K562 (cell line): ENCODE results near the gene SGMS1. TPM values are rescaled to one million over a fixed set of nuclear protein-coding genes. Genes with fewer than 3 reads are reported as not detected.

ENCODE experiments used
- ARHGAP35 ChIP-seq: fragments of 450-650 bp; IDR thresholded peaks from 2 replicates; pipeline ENCODE4 v1.6.1; 2018; ENCODE audit not compliant: partially characterized antibody
- GTF2F1 ChIP-seq: IDR thresholded peaks from 2 replicates; pipeline ENCODE4 v1.6.1; 2011; ENCODE audit warnings: low read depth, low read length, improper control_type of control experiment
- HOXB6 ChIP-seq: fragments of 250-450 bp; sonication (Bioruptor Pico); IDR thresholded peaks from 2 replicates; pipeline ENCODE4 v1.5.1; 2022; ENCODE audit warnings: mild to moderate bottlenecking, borderline replicate concordance
- KDM4B ChIP-seq, 2 experiments: fragments of 450-650 bp in 1 of 2; sonication (generic) in 1 of 2; IDR thresholded peaks; 2 replicates each; pipeline ENCODE4 v1.6.1; 2016 to 2017; ENCODE audit warnings: borderline replicate concordance in 2 of 2, antibody characterized with exemption in 1 of 2, low read depth in 1 of 2, mild to moderate bottlenecking in 1 of 2
- NCOA6 ChIP-seq: fragments of 450-650 bp; IDR thresholded peaks from 2 replicates; pipeline ENCODE4 v1.6.1; 2017; ENCODE audit warnings: mild to moderate bottlenecking
- PHTF2 ChIP-seq: fragments of 250-450 bp; sonication (Bioruptor Pico); IDR thresholded peaks from 2 replicates; pipeline ENCODE4 v1.5.0; 2021; ENCODE audit warnings: mild to moderate bottlenecking
- PTTG1 ChIP-seq: fragments of 450-650 bp; IDR thresholded peaks from 2 replicates; pipeline ENCODE4 v1.6.1; 2016; ENCODE audit warnings: low read depth, mild to moderate bottlenecking, missing genetic modification characterization, missing compliant biosample characterization
- RFX7 ChIP-seq: fragments of 250-450 bp; sonication (Bioruptor Pico); IDR thresholded peaks from 2 replicates; pipeline ENCODE4 v1.5.1; 2021; ENCODE audit warnings: mild to moderate bottlenecking
- THRAP3 ChIP-seq: fragments of 450-650 bp; IDR thresholded peaks from 2 replicates; pipeline ENCODE4 v1.6.1; 2016; ENCODE audit warnings: mild to moderate bottlenecking, inconsistent platforms, borderline replicate concordance
- ZFX ChIP-seq: sonication (generic); formaldehyde crosslinking; IDR thresholded peaks from 2 replicates; pipeline ENCODE4 v1.8.0; 2022; ENCODE audit warnings: mild to moderate bottlenecking, missing genetic modification reagents, moderate library complexity
- polyA plus RNA-seq, 8 experiments: library from polyadenylated mRNA; depleted of rRNA in 4 of 8; stranded (reverse) in 5 of 8; unstranded in 3 of 8; fragments of >200 nt; fragmentation: Nextera tagmentation in 2 of 8; fragmentation: Illumina TruSeq in 1 of 8; extraction: Ambion mirVana in 2 of 8; extraction: Trizol in 1 of 8; gene quantifications; 2 replicates each; pipeline versions ENCODE4 v1.2.1 to v1.2.3, GENCODE V29; 2011 to 2014; ENCODE audit warnings: inconsistent platforms in 1 of 8, missing spikeins in 1 of 8
- total RNA-seq, 7 experiments: library from RNA; depleted of rRNA in 6 of 7; stranded (reverse); fragments of >200 nt in 6 of 7; fragmentation: Illumina TruSeq in 2 of 7; extraction: Trizol in 2 of 7; gene quantifications; 2 replicates each; pipeline versions ENCODE4 v1.2.1 to v1.2.3, GENCODE V29; 2011 to 2021; ENCODE audit warnings: low replicate concordance in 1 of 7
- TF ChIP-seq, protein P1 (sequence below): IDR thresholded peaks from 2 replicates; pipeline ENCODE4 v1.6.1; 2016; ENCODE audit warnings: missing genetic modification characterization, missing compliant biosample characterization
- TF ChIP-seq, protein P2 (sequence below), 2 experiments: IDR thresholded peaks in 1 of 2; conservative IDR thresholded peaks in 1 of 2; 2 replicates each; pipeline ENCODE4 v1.6.1; 2016; ENCODE audit warnings: low read depth in 2 of 2, mild to moderate bottlenecking in 1 of 2, missing compliant biosample characterization in 1 of 2, missing genetic modification characterization in 1 of 2, moderate library complexity in 1 of 2
- TF ChIP-seq, protein P3 (sequence below): fragments of 450-650 bp; IDR thresholded peaks from 2 replicates; pipeline ENCODE4 v1.6.1; 2017; ENCODE audit warnings: mild to moderate bottlenecking, moderate library complexity
- TF ChIP-seq, protein P4 (sequence below): IDR thresholded peaks from 2 replicates; pipeline ENCODE4 v1.6.1; 2011; ENCODE audit warnings: borderline replicate concordance, low read depth, mild to moderate bottlenecking, moderate library complexity, low read length; ENCODE audit not compliant: insufficient read depth, poor library complexity, severe bottlenecking
- TF ChIP-seq, protein P5 (sequence below): sonication (generic); formaldehyde crosslinking; IDR thresholded peaks from 2 replicates; pipeline ENCODE4 v1.8.0; 2023; ENCODE audit warnings: mild to moderate bottlenecking, missing genetic modification reagents

SGMS1 gene
- total and polyA plus RNA-seq, 9 of the 15 experiments (the other 6 are each of a cell fraction or from before 2014, with no cell fraction given): 22.6 to 232 (median 82.2) TPM

DNA sequence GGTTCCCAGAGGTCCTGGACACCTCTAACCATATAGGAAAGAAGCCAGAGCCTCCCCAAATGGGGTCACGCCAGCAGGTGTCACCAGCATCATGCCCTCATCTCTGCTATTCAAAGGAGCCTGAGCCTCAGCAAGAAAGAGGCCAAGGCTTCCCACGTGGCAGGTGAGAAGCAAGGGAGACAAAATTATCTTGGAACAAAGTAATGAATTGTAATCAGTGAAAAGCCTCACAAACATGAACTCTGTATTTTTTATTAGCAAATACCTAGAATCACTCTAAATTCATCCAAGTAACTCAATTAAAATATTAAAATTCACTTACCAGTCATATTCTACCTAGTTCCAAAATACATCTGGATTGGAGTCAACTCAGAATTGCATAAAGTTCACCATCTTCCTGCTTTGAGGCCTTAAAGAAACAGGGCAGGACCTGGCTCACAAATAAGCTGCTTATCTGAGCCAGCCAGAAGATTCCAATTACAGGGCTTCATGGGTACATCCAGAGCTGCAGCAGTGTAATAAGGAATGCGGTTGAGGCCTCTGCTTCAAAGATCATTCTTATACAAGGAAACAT lies 68.7 kb downstream of the SGMS1 start (continued):
- TF ChIP-seq, protein P1, sequence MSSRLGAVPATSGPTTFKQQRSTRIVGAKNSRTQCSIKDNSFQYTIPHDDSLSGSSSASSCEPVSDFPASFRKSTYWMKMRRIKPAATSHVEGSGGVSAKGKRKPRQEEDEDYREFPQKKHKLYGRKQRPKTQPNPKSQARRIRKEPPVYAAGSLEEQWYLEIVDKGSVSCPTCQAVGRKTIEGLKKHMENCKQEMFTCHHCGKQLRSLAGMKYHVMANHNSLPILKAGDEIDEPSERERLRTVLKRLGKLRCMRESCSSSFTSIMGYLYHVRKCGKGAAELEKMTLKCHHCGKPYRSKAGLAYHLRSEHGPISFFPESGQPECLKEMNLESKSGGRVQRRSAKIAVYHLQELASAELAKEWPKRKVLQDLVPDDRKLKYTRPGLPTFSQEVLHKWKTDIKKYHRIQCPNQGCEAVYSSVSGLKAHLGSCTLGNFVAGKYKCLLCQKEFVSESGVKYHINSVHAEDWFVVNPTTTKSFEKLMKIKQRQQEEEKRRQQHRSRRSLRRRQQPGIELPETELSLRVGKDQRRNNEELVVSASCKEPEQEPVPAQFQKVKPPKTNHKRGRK (tag): no peak
- TF ChIP-seq, protein P2, sequence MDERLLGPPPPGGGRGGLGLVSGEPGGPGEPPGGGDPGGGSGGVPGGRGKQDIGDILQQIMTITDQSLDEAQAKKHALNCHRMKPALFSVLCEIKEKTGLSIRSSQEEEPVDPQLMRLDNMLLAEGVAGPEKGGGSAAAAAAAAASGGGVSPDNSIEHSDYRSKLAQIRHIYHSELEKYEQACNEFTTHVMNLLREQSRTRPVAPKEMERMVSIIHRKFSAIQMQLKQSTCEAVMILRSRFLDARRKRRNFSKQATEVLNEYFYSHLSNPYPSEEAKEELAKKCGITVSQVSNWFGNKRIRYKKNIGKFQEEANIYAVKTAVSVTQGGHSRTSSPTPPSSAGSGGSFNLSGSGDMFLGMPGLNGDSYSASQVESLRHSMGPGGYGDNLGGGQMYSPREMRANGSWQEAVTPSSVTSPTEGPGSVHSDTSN (CRISPR knock-in tag; IDR thresholded peaks at IDR 0.05; ENCODE audit: low read depth): no peak
- TF ChIP-seq, protein P2 (tag; conservative IDR thresholded peaks at IDR 0.05; ENCODE audit: low read depth): no peak
- TF ChIP-seq GTF2F1: no peak
- no peak for TF ChIP-seq ARHGAP35
- TF ChIP-seq, protein P3, sequence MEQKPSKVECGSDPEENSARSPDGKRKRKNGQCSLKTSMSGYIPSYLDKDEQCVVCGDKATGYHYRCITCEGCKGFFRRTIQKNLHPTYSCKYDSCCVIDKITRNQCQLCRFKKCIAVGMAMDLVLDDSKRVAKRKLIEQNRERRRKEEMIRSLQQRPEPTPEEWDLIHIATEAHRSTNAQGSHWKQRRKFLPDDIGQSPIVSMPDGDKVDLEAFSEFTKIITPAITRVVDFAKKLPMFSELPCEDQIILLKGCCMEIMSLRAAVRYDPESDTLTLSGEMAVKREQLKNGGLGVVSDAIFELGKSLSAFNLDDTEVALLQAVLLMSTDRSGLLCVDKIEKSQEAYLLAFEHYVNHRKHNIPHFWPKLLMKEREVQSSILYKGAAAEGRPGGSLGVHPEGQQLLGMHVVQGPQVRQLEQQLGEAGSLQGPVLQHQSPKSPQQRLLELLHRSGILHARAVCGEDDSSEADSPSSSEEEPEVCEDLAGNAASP: no peak
- TF ChIP-seq THRAP3: no peak
- TF ChIP-seq ZFX (CRISPR knock-in tag): peak; percentile 37; the same call in 1 of the 2 replicates
- TF ChIP-seq PTTG1 (tag): no peak
- no peak for TF ChIP-seq RFX7 (CRISPR knock-in tag)
- TF ChIP-seq, protein P4, sequence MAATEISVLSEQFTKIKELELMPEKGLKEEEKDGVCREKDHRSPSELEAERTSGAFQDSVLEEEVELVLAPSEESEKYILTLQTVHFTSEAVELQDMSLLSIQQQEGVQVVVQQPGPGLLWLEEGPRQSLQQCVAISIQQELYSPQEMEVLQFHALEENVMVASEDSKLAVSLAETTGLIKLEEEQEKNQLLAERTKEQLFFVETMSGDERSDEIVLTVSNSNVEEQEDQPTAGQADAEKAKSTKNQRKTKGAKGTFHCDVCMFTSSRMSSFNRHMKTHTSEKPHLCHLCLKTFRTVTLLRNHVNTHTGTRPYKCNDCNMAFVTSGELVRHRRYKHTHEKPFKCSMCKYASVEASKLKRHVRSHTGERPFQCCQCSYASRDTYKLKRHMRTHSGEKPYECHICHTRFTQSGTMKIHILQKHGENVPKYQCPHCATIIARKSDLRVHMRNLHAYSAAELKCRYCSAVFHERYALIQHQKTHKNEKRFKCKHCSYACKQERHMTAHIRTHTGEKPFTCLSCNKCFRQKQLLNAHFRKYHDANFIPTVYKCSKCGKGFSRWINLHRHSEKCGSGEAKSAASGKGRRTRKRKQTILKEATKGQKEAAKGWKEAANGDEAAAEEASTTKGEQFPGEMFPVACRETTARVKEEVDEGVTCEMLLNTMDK: no peak
- no peak for TF ChIP-seq KDM4B (IDR thresholded peaks at IDR 0.05; ENCODE audit: borderline replicate concordance in 2 of 2, low read depth in 1 of 2)
- TF ChIP-seq, protein P5, sequence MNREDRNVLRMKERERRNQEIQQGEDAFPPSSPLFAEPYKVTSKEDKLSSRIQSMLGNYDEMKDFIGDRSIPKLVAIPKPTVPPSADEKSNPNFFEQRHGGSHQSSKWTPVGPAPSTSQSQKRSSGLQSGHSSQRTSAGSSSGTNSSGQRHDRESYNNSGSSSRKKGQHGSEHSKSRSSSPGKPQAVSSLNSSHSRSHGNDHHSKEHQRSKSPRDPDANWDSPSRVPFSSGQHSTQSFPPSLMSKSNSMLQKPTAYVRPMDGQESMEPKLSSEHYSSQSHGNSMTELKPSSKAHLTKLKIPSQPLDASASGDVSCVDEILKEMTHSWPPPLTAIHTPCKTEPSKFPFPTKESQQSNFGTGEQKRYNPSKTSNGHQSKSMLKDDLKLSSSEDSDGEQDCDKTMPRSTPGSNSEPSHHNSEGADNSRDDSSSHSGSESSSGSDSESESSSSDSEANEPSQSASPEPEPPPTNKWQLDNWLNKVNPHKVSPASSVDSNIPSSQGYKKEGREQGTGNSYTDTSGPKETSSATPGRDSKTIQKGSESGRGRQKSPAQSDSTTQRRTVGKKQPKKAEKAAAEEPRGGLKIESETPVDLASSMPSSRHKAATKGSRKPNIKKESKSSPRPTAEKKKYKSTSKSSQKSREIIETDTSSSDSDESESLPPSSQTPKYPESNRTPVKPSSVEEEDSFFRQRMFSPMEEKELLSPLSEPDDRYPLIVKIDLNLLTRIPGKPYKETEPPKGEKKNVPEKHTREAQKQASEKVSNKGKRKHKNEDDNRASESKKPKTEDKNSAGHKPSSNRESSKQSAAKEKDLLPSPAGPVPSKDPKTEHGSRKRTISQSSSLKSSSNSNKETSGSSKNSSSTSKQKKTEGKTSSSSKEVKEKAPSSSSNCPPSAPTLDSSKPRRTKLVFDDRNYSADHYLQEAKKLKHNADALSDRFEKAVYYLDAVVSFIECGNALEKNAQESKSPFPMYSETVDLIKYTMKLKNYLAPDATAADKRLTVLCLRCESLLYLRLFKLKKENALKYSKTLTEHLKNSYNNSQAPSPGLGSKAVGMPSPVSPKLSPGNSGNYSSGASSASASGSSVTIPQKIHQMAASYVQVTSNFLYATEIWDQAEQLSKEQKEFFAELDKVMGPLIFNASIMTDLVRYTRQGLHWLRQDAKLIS (CRISPR knock-in tag): peak; percentile 38; the same call in 1 of the 2 replicates
- TF ChIP-seq NCOA6: no peak
- no peak for TF ChIP-seq HOXB6 (CRISPR knock-in tag)
- no peak for TF ChIP-seq PHTF2
